Esophagus squamous epithelium (tissue), 4 donors: Measurements from ENCODE around the gene ARHGAP23.
"Not testable (repeated sequence)": the region's sequence is repeated elsewhere in the genome, so short reads cannot be mapped to it uniquely, and the experiment has no call there.

Experiments
- CTCF ChIP-seq, 6 experiments: fragments of 450-650 bp in 4 of 6; fragments of 200-600 bp in 2 of 6; sonication (generic) in 2 of 6; IDR thresholded peaks; one replicate each; pipeline ENCODE4 v1.5.1; 2016 to 2019; ENCODE audit warnings: antibody characterized with exemption in 6 of 6, mild to moderate bottlenecking in 4 of 6, moderate library complexity in 4 of 6
- POLR2A ChIP-seq, 4 donors: fragments of 450-650 bp; IDR thresholded peaks; one replicate each; pipeline ENCODE4 v1.6.1; 2017; ENCODE audit warnings: antibody characterized with exemption in 4 of 4, mild to moderate bottlenecking in 4 of 4, moderate library complexity in 3 of 4

DNA sequence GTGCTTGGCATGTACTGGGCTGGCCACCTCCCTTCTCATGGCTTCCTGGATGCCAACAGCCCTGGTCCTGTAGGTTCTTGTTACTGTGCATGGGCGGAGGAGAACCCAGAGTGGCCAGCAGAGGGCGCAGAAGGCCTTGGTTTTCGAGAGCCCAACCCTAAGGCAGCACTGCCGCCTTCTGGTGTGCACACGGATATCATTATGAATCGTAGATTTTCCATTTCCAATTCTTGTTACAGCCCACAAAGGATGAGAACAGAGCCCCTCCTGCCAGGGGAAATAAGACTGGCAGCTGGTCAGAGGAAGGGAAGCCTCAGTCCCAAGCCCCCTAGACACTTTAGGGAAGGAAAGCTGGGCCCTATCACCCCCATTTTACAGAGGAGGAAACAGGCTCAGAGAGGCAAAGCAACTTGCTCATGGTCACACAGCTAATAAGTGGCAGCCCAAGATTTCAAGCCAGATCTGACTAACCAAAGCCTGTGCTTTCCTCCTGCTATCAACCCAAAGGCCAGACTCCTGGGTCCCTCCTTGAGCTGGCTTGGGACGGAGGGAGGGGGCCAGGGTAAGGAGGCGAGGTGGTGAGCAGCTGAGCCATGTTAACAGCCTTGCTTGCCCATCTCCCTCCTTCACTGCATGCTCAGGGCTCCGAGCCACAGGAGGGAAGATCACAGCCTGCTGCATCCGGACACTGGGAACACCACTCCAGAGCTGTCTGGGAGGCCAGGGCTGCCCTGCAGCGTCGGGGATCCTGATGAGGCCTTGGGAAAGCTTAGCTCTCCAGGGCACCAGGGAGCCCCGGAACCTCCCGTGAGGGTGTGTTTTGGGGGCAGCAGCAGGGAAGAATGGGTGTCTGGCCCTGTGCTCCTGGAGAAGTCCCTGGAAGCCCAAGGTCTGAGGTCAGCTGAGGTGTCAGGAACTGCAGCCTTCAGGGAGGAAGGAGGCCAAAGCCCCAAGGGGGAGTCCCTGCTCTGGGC, 64.1 kb downstream of the ARHGAP23 start:
- peak in 5 of 6 experiments; percentile 34 to 80 (median 37) for TF ChIP-seq CTCF (IDR thresholded peaks at IDR 0.05)
- not testable (repeated sequence) for TF ChIP-seq POLR2A (IDR thresholded peaks at IDR 0.05)
